ENCODE data around the gene SIRT2. TPM values are rescaled to one million over a fixed set of nuclear protein-coding genes. Genes with fewer than 3 reads are reported as not detected.

Gene SIRT2
- total RNA-seq, 6 donors from 2014 or later: 45.2 to 93.2 (median 59.1) TPM

DNA sequence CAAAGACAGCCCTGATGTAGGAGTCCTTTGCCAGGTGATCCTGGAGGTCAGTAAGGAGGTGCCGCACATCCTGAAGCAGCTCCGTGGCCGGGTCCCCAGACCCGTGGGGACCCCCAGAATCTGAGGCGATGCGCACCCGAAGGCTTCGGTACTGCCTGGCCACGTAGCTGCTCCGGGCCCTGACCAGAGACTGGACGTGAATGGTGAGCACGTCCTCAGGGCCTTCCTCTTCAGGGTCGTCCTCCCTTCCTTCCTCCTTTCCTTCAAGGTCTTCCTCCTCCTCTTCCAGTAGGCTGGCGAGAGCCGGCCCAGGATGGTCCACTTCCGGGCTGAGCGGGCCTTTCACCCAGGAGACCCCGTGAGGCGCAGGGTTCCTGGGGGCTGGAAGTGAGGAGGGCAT lies 28.8 kb downstream of the SIRT2 start:
- TF ChIP-seq, protein P1, sequence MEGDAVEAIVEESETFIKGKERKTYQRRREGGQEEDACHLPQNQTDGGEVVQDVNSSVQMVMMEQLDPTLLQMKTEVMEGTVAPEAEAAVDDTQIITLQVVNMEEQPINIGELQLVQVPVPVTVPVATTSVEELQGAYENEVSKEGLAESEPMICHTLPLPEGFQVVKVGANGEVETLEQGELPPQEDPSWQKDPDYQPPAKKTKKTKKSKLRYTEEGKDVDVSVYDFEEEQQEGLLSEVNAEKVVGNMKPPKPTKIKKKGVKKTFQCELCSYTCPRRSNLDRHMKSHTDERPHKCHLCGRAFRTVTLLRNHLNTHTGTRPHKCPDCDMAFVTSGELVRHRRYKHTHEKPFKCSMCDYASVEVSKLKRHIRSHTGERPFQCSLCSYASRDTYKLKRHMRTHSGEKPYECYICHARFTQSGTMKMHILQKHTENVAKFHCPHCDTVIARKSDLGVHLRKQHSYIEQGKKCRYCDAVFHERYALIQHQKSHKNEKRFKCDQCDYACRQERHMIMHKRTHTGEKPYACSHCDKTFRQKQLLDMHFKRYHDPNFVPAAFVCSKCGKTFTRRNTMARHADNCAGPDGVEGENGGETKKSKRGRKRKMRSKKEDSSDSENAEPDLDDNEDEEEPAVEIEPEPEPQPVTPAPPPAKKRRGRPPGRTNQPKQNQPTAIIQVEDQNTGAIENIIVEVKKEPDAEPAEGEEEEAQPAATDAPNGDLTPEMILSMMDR (IDR thresholded peaks at IDR 0.05): no peak
- TF ChIP-seq POLR2AphosphoS5 (IDR thresholded peaks at IDR 0.05): no peak
- no peak for TF ChIP-seq EP300 (IDR thresholded peaks at IDR 0.05)
- TF ChIP-seq POLR2A (IDR thresholded peaks at IDR 0.05): no peak
- Histone ChIP-seq H3K27me3 (no peaks in the 10 kb centered on the region), H3K36me3 (no peaks in the 10 kb centered on the region), H3K27ac (peak overlapping the region in 2 of 4 donors; percentile 69 to 70), H3K4me3 (peak overlapping the region in 1 of 4 donors; percentile 56), H3K4me1 (peaks cover 14 to 22% (median 16%) of the 10 kb centered on the region in 4 donors), H3K9me3 (no peaks in the 10 kb centered on the region)
- ATAC-seq (ENCODE audit: low FRiP score in 2 of 2): no peak
- 86 to 90% methylated on average over 15 to 19 of the region's 19 CpGs for WGBS, 2 donors
- DNase-seq: no peak

DNA sequence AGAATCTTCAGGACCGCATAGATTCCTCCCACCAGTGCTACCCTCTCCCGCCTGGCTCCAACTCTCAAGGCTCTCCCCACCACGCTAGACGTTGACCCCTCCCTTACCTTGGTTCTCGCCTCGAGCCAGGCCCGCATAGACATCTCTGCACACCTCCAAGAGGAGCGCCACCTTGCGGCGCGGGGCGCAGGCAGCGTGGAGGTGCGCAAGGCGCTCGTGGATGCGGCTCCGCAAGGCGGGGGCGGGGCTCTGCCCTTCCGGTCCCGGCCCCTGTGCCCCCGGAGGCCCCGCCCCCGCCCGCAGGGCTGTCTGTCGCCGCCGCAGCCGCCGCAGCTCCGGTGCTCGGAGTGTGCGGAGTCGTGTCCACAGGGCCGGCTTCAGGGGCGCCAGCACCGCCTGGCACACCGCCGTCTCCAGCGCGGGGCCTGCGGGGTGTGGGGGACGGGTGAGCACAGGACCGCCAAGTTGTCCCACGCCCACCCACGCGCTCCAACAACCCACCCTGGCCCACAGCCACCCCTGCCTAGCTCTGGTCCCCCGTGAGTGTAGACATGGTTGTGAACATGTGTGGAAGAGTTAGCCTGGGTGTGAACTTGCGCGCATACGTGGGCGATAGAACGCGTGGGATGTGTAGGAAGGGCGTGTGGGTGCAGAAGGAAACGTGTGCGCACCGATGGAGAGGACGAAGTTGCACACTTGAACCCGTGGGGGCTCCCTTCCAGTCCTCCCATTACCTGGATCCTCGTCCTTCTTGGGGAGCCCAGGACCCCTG lies 29.4 kb downstream of the SIRT2 start:
- H3K27ac ChIP-seq: peak overlapping the region in 3 of 4 donors; percentile 22 to 70 (median 69)
- 30 to 36% methylated on average over 34 to 41 of the region's 62 CpGs for WGBS, 2 donors

DNA sequence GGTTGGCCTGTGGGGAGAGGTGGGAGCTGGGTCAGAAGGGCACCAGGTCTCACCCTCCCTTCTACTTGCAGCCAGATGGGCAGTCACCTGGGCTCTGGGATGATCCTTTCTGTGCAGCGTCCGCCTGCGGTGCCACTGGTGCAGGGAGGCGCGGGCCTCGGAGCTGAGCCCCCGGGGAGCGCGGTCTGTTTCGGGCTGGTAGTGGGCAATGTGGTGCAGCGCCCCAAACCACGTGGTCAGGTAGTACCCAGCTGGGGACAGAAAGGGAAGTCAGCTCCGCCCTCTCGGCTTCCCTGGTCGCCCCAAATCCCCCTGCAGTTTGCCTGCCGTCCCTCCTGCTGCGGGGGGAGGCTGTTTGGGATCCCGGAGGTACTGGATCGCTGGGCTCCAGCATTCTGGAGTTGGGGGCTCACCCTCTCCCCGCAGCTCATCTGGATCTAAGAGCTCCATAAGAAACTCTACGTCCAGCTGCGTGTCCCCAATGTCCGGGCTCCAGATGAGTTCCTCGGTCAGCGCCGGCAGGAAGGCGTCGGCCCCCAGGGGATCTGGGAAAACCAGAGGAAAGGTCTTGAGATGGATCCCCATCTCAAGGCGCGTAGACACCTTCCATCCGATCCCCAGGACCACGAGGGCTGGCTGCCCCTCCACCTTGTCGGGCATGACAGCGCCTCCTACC lies 30.1 kb downstream of the SIRT2 start:
- peak overlapping the region in 2 of 4 donors; percentile 69 to 70 for H3K27ac ChIP-seq
- 6 to 24% methylated on average over 13 to 34 of the region's 34 CpGs for WGBS, 2 donors
- peak in 1 of 2 donors; percentile 24 for ATAC-seq (ENCODE audit: low FRiP score in 2 of 2)
- no peaks in the 10 kb centered on the region for H3K27me3 ChIP-seq
- H3K4me3 ChIP-seq: peak overlapping the region; percentile 3 to 59 (median 48)
- H3K9me3 ChIP-seq: no peaks in the 10 kb centered on the region
- peak; percentile 58 to 79 for DNase-seq
- TF ChIP-seq POLR2A (IDR thresholded peaks at IDR 0.05) (no peak), POLR2AphosphoS5 (IDR thresholded peaks at IDR 0.05) (no peak), EP300 (IDR thresholded peaks at IDR 0.05) (no peak)
- TF ChIP-seq, protein P1 (IDR thresholded peaks at IDR 0.05): no peak
- peaks cover 14 to 34% (median 21%) of the 10 kb centered on the region in 4 donors for H3K4me1 ChIP-seq
- H3K36me3 ChIP-seq: no peaks in the 10 kb centered on the region

More for the DNA sequence above, 29.4 kb downstream of the SIRT2 start:
- Histone ChIP-seq H3K9me3 (no peaks in the 10 kb centered on the region), H3K4me3 (peak overlapping the region; percentile 8 to 59 (median 48)), H3K27me3 (no peaks in the 10 kb centered on the region), H3K4me1 (peaks cover 14 to 28% (median 18%) of the 10 kb centered on the region in 4 donors), H3K36me3 (no peaks in the 10 kb centered on the region)
- DNase-seq: peak; percentile 87 to 98
- peak; percentile 90 to 97 for ATAC-seq (ENCODE audit: low FRiP score in 2 of 2)
- no peak for TF ChIP-seq EP300 (IDR thresholded peaks at IDR 0.05)
- TF ChIP-seq, protein P1 (IDR thresholded peaks at IDR 0.05): peak; percentile 87 to 95 (median 94)
- peak; percentile 38 to 51 for TF ChIP-seq POLR2AphosphoS5 (IDR thresholded peaks at IDR 0.05)
- peak in 1 of 4 donors; percentile 38 for TF ChIP-seq POLR2A (IDR thresholded peaks at IDR 0.05)

DNA sequence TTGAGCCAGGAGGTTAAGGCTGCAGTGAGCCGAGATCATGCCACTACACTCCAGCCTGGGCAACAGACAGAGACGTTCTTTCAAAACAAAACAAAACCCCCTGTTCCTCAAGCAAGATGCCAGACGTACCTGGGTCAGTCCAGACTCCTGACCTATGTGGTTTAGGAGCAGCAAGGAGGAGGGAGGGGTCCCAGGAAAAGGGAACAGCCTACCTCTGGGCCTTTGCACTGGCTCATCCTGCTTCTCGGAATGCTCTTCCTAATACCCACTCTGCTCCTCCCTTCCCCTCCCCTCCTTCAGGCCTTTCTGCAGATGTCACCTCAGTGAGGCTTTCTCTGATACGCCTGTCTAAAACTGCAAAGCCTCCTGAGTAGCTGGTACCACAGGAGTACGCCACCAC lies 30.9 kb downstream of the SIRT2 start:
- no peaks in the 10 kb centered on the region for H3K9me3 ChIP-seq
- peaks cover 14 to 36% (median 22%) of the 10 kb centered on the region in 4 donors for H3K4me1 ChIP-seq
- H3K27me3 ChIP-seq: no peaks in the 10 kb centered on the region
- H3K27ac ChIP-seq: no peak overlapping the region
- no peak overlapping the region for H3K4me3 ChIP-seq
- no peaks in the 10 kb centered on the region for H3K36me3 ChIP-seq
- ATAC-seq (ENCODE audit: low FRiP score in 2 of 2) (no peak), DNase-seq (no peak)
- TF ChIP-seq, protein P1 (IDR thresholded peaks at IDR 0.05): no peak
- no peak for TF ChIP-seq POLR2AphosphoS5 (IDR thresholded peaks at IDR 0.05)
- no peak for TF ChIP-seq EP300 (IDR thresholded peaks at IDR 0.05)
- no peak for TF ChIP-seq POLR2A (IDR thresholded peaks at IDR 0.05)
- WGBS, 2 donors: 86 to 89% methylated on average over 6 of the region's 6 CpGs
